ENCODE measurements around the gene TMEM242.

The TMEM242 gene

GRCh38 chr6:157246048-157246630 is 77.2 kb downstream of the TMEM242 start:
- no peak for DNase-seq

- DNase-seq: no peak
These were observed 77.9 kb downstream of the TMEM242 start for GRCh38 chr6:157245436-157245835.

GRCh38 chr6:157244780-157245179 is 78.5 kb downstream of the TMEM242 start:
- DNase-seq: no peak

- no peak for DNase-seq
These were observed 79.1 kb downstream of the TMEM242 start for GRCh38 chr6:157244175-157244574.

- no peak for DNase-seq
These were observed 80.5 kb downstream of the TMEM242 start for GRCh38 chr6:157242791-157243190.

- DNase-seq: no peak
These were observed 82.4 kb downstream of the TMEM242 start for GRCh38 chr6:157240960-157241311.

GRCh38 chr6:157240059-157240959 is 83.0 kb downstream of the TMEM242 start:
- peak; percentile 8 for DNase-seq

GRCh38 chr6:157239671-157240058 is 83.7 kb downstream of the TMEM242 start:
- no peak for DNase-seq

Data from NCI-H446 treated with DMSO at 0.1 percent for 48 hours (cell line).